GM19035 (cell line): ENCODE data around the gene SWT1.
"Not testable (repeated sequence)": the region's sequence is repeated elsewhere in the genome, so short reads cannot be mapped to it uniquely, and the experiment has no call there.

ENCODE experiments used
- ATAC-seq: cut with Tn5 transposase; IDR thresholded peaks from one replicate; pipeline ENCODE4 v1.9.1; 2021; ENCODE audit not compliant: unreplicated experiment

Gene SWT1

GRCh38 chr1:185318431-185319138 lies 161.6 kb downstream of the SWT1 start:
- no peak for ATAC-seq

DNA sequence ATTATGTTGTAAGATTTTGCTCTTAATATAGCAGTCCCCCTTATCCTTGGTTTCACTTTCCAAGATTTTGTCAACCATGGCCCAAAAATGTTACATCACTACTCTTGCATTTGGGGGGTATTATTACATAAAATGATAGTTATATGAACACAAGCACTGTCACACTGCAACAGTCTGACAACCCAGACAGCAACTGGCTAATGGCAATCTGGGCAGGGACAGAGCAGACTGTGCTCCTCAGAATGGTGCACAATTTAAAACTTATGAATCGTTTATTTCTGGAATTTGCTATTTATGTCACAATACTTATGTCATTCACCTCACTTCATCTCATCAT lies 162.1 kb downstream of the SWT1 start:
- no peak for ATAC-seq

DNA sequence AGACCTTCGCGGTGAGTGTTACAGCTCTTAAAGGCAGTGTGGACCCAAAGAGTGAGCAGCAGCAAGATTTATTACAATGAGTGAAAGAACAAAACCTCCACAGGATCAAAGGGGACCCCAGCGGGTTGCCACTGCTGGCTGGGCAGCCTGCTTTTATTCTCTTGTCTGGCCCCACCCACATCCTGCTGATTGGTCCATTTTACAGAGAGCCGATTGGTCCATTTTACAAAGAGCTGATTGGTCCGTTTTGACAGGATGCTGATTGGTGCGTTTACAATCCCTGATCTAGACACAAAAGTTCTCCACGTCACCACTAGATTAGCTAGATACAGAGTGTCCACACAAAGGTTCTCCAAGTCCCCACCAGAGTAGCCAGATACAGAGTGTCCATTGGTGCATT lies 164.1 kb downstream of the SWT1 start:
- not testable (repeated sequence) for ATAC-seq

DNA sequence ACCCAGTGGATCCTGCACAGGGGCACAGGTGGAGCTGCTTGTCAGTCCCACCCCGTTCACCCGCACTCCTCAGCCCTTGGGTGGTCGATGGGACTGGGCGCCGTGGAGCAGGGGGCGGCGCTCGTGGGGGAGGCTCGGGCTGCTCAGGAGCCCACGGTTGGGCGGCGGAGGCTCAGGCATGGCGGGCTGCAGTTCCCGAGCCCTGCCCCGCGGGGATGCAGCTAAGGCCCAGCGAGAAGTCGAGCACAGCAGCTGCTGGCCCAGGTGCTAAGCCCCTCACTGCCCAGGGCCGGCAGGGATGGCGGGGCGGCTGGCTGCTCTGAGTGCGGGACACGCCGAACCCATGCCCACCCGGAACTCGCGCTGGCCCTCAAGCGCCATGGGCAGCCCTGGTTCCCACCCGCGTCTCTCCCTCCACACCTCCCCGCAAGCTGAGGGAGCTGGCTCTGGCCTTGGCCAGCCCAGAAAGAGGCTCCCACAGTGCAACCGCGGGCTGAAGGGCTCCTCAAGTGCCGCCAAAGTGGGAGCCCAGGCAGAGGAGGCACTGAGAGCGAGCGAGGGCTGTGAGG lies 164.8 kb downstream of the SWT1 start:
- not testable (repeated sequence) for ATAC-seq

DNA sequence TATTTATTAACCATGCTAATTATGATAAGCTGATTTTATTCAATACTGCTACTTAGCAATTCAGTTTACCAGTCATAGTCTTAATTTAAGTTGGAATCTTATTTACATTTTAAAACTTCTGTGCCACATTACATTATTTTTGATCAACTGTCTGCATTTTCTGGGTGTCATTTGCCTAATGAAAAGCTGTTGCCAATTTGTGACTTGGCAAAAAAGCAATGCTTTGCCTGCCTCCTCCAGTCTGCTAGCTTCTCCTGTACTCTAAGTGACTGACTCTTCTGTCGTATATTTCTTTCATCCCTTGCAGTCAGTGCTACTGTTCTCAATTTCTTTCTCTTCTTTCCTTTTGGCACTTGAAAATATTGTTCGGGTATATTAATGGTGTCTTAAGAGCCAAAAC lies 165.7 kb downstream of the SWT1 start:
- no peak for ATAC-seq

DNA sequence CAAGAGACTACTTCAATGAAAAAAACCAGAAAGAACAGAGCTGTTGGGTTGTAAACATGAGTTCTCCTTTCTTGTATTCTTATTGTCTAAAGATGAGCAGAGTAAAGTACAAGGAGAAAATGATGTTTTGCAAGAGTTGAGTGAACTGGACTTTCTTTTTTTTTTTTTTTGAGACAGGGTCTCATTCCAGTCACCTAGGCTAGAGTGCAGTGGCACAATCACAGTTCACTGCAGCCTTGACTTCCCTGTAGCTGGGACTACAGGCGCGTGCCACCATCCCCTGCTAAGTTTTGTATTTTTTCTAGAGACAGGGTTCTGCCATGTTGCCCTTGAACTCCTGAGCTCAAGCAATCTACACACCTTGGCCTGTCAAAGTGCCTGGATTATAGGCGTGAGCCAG lies 167.2 kb downstream of the SWT1 start:
- ATAC-seq, result no peak

DNA sequence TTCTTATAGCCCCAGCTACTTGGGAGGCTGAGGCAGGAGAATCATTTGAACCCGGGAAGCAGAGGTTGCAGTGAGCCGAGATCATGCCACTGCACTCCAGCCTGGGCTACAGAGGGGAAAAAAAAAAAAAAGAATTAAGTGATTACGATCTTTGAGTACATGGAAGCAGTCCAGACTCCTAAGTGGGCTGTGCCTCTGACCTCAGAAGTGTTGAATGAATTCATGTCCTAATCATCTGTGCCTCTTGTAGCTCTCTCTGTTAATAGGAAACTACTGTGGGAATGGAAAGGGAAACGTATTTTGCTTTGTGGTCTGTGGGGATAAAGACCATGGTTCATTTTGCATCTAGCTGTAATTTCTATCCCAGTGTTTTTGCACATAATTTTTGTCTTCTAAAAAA lies 168.4 kb downstream of the SWT1 start:
- no peak for ATAC-seq

GRCh38 chr1:185328255-185328654 lies 171.3 kb downstream of the SWT1 start:
- ATAC-seq, result no peak

- no peak for ATAC-seq
Measured at GRCh38 chr1:185334182-185334581, 177.2 kb downstream of the SWT1 start.

DNA sequence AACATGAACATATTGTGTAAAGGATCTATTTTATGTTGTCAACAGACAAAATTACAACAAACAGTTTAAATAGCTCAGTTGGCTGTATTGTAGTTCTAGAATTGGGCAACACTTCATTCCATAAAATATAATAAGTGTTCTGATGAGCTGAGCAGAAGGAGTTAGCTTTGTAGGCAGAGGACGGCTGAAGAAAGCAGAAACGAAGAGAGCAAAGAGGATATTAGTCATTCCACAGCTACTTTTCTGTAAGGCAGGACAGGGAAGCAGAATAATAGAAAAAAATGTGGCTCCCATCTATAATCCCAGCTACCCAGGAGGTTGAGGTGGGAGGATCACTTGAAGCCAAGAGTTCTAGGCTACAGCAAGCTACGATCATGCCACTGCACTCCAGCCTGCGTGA lies 180.3 kb downstream of the SWT1 start:
- ATAC-seq, result no peak

GRCh38 chr1:185338719-185339622 lies 182.0 kb downstream of the SWT1 start:
- ATAC-seq, result peak; percentile 96

GRCh38 chr1:185341196-185341781 lies 184.3 kb downstream of the SWT1 start:
- no peak for ATAC-seq
